K562 (cell line): ENCODE results near the gene CIAO2B. TPM values are rescaled to one million over a fixed set of nuclear protein-coding genes. Genes with fewer than 3 reads are reported as not detected.

Experiments used
- ATAC-seq: fragments of 200-7000 bp; cut with Tn5 transposase; 3 replicates; pipeline ENCODE4 v1.9.1; 2020; ENCODE audit warnings: moderate library complexity
- BruUV-seq: library from RNA; stranded (reverse); fragments of 400-500 nt; replicated peaks from 2 replicates; lab custom pipeline; 2021; lab: Mats Ljungman, UMichigan
- CTCF ChIA-PET: fragments of 300-600 bp; formaldehyde crosslinking; extraction: SDS; loops from one replicate; lab custom pipeline; 2021; ENCODE audit warnings: low intra/inter-chr PET ratio; lab: Yijun Ruan, JAX
- POLR2A ChIA-PET: fragments of 300-600, 350-650 bp; sonication (Branson Sonifier 250); formaldehyde crosslinking; extraction: SDS; loops from one replicate; lab custom pipeline; 2021; ENCODE audit warnings: antibody characterized with exemption, inconsistent platforms; lab: Yijun Ruan, JAX
- DNase-seq, 4 experiments: peaks; one replicate each; pipeline versions ENCODE4 v3.0.0 to v3.0.0-alpha.2; 2011 to 2018; ENCODE audit warnings: low spot score in 3 of 4, mixed read lengths in 3 of 4; ENCODE audit errors: extremely low read depth in 1 of 4
- FAIRE-seq: peaks from 2 replicates; lab custom pipeline; 2011; peaks lifted over from hg19 to GRCh38; lab: Jason Lieb, UNC
- H2AFZ ChIP-seq: 2 replicates; pipeline ENCODE4 v1.6.0; 2011; ENCODE audit warnings: low read depth, low read length, control low read depth, inconsistent platforms
- H3K27ac ChIP-seq: fragments of 200-600 bp; 3 replicates; pipeline ENCODE4 v1.8.0; 2011; ENCODE audit warnings: low read depth, mild to moderate bottlenecking, control low read depth, inconsistent platforms, low read length, moderate library complexity, mixed read lengths; ENCODE audit errors: extremely low read depth
- H3K27me3 ChIP-seq, 2 experiments: fragments of 300-600 bp in 1 of 2; 2 replicates in 1 of 2; 3 replicates in 1 of 2; pipeline versions ENCODE4 v1.6.0 to v1.8.0; 2011; ENCODE audit warnings: inconsistent platforms in 2 of 2, low read length in 2 of 2, mild to moderate bottlenecking in 1 of 2, mixed read lengths in 1 of 2, moderate library complexity in 1 of 2; ENCODE audit not compliant: control insufficient read depth in 2 of 2, insufficient read depth in 2 of 2
- H3K36me3 ChIP-seq: fragments of 300-600 bp; 3 replicates; pipeline ENCODE4 v1.8.0; 2011; ENCODE audit warnings: mild to moderate bottlenecking, low read length, inconsistent platforms; ENCODE audit not compliant: control insufficient read depth, insufficient read depth
- H3K4me1 ChIP-seq, 2 experiments: fragments of 200-600 bp in 1 of 2; replicated peaks in 1 of 2; 2 replicates in 1 of 2; 3 replicates in 1 of 2; pipeline versions ENCODE4 v1.5.1 to v1.8.0; 2011; ENCODE audit warnings: inconsistent platforms in 2 of 2, low read length in 2 of 2, mild to moderate bottlenecking in 1 of 2, mixed read lengths in 1 of 2, moderate library complexity in 1 of 2; ENCODE audit not compliant: control insufficient read depth in 2 of 2, insufficient read depth in 2 of 2
- H3K4me2 ChIP-seq: 2 replicates; pipeline ENCODE4 v1.6.1; 2011; ENCODE audit warnings: low read length, control low read depth, inconsistent platforms, mixed read lengths; ENCODE audit not compliant: insufficient read depth
- H3K4me3 ChIP-seq: fragments of 200-600 bp; sonication (generic), shearing (Covaris generic); 2 replicates; pipeline ENCODE4 v1.5.1; 2016; ENCODE audit warnings: control low read depth, inconsistent platforms
- H3K79me2 ChIP-seq: fragments of 200-600 bp; 3 replicates; pipeline ENCODE4 v1.8.0; 2011; ENCODE audit warnings: low read length, inconsistent platforms; ENCODE audit not compliant: control insufficient read depth, insufficient read depth
- H3K9ac ChIP-seq, 2 experiments: 2 replicates each; pipeline versions ENCODE4 v1.6.0 to v1.6.1; 2011; ENCODE audit warnings: low read depth in 2 of 2, low read length in 2 of 2, control low read depth in 1 of 2, inconsistent platforms in 1 of 2, mild to moderate bottlenecking in 1 of 2, mixed read lengths in 1 of 2; ENCODE audit not compliant: insufficient read depth in 1 of 2
- H3K9me1 ChIP-seq: one replicate; pipeline ENCODE4 v1.6.0; 2011; ENCODE audit warnings: inconsistent platforms, mild to moderate bottlenecking, low read length, moderate library complexity; ENCODE audit not compliant: control insufficient read depth, insufficient read depth
- H3K9me3 ChIP-seq: replicated peaks from 2 replicates; pipeline ENCODE4 v1.5.1; 2011; ENCODE audit warnings: low read depth, low read length, inconsistent platforms; ENCODE audit not compliant: control insufficient read depth, insufficient read depth
- H4K20me1 ChIP-seq: replicated peaks from 2 replicates; pipeline ENCODE4 v1.6.1; 2011; ENCODE audit warnings: low read length, inconsistent platforms, mixed read lengths; ENCODE audit not compliant: control insufficient read depth, insufficient read depth
- DACH1 ChIP-seq: fragments of 450-650 bp; IDR thresholded peaks from 2 replicates; pipeline ENCODE4 v1.6.1; 2018; ENCODE audit not compliant: partially characterized antibody
- ILF3 ChIP-seq: fragments of 450-650 bp; IDR thresholded peaks from 2 replicates; pipeline ENCODE4 v1.6.1; 2018; ENCODE audit warnings: antibody characterized with exemption, mild to moderate bottlenecking, moderate library complexity, borderline replicate concordance
- NCOA4 ChIP-seq: fragments of 450-650 bp; IDR thresholded peaks from 2 replicates; pipeline ENCODE4 v1.6.1; 2018; ENCODE audit warnings: mild to moderate bottlenecking; ENCODE audit not compliant: partially characterized antibody
- RNF2 ChIP-seq: sonication (generic); IDR thresholded peaks from 2 replicates; pipeline ENCODE4 v1.6.1; 2016
- ZBTB40 ChIP-seq, 2 experiments: fragments of 450-650 bp in 1 of 2; sonication (generic) in 1 of 2; formaldehyde crosslinking in 1 of 2; IDR thresholded peaks; 2 replicates each; pipeline versions ENCODE4 v1.7.1 to v1.9.0; 2016 to 2022; ENCODE audit warnings: inconsistent platforms in 1 of 2, mild to moderate bottlenecking in 1 of 2, missing genetic modification reagents in 1 of 2
- ZNF121 ChIP-seq: sonication (generic); formaldehyde crosslinking; conservative IDR thresholded peaks from 2 replicates; pipeline ENCODE4 v1.8.0; 2022; ENCODE audit warnings: missing genetic modification reagents
- ZNF444 ChIP-seq: fragments of 250-450 bp; sonication (Bioruptor Pico); IDR thresholded peaks from 2 replicates; pipeline ENCODE4 v1.4.0; 2020; ENCODE audit warnings: mild to moderate bottlenecking, moderate library complexity
- WGBS: fragments of 100-300 bp; shearing (Covaris generic); methylation state at CpG from one replicate; pipeline ENCODE4 v1.1.6; 2016; ENCODE audit warnings: low coverage, mixed read lengths; ENCODE audit not compliant: insufficient coverage; ENCODE audit errors: missing lambda C conversion rate; 5-methylcytosine and 5-hydroxymethylcytosine counted together
- in situ Hi-C: fragments of 300-500 bp; cut with MboI; formaldehyde crosslinking; loops from 4 replicates; pipeline ENCODE4 v1.15.0; 2018; ENCODE audit warnings: inconsistent platforms, mixed read lengths
- intact Hi-C: fragments of 100-400 bp; cut with micrococcal nuclease; formaldehyde crosslinking; loops from 2 replicates; pipeline ENCODE4 v1.14.2; 2022
- polyA plus RNA-seq, 8 experiments: library from polyadenylated mRNA; depleted of rRNA in 4 of 8; stranded (reverse) in 5 of 8; unstranded in 3 of 8; fragments of >200 nt; fragmentation: Nextera tagmentation in 2 of 8; fragmentation: Illumina TruSeq in 1 of 8; extraction: Ambion mirVana in 2 of 8; extraction: Trizol in 1 of 8; gene quantifications; 2 replicates each; pipeline versions ENCODE4 v1.2.1 to v1.2.3, GENCODE V29; 2011 to 2014; ENCODE audit warnings: inconsistent platforms in 1 of 8, missing spikeins in 1 of 8
- total RNA-seq, 7 experiments: library from RNA; depleted of rRNA in 6 of 7; stranded (reverse); fragments of >200 nt in 6 of 7; fragmentation: Illumina TruSeq in 2 of 7; extraction: Trizol in 2 of 7; gene quantifications; 2 replicates each; pipeline versions ENCODE4 v1.2.1 to v1.2.3, GENCODE V29; 2011 to 2021; ENCODE audit warnings: low replicate concordance in 1 of 7

CIAO2B gene
- total and polyA plus RNA-seq, 9 of the 15 experiments (the other 6 are each of a cell fraction or from before 2014, with no cell fraction given): 86.8 to 182 (median 113) TPM

GRCh38 chr16:66917741-66918140 is 16.5 kb downstream of the CIAO2B start:
- in situ Hi-C loops: no loop called here
- Histone ChIP-seq H3K36me3 (no peaks in the 10 kb centered on the region), H3K4me2 (no peak overlapping the region), H4K20me1 (no peaks in the 10 kb centered on the region; the same call in 1 of the 2 replicates), H3K9ac (peak overlapping the region in 1 of 2 experiments; percentile 48; a peak in 1 of 4 replicates), H3K27me3 (peaks cover 15 to 62% of the 10 kb centered on the region in 2 experiments; a peak in 4 of 5 replicates), H3K79me2 (no peaks in the 10 kb centered on the region), H3K9me1 (no peaks in the 10 kb centered on the region), H3K9me3 (no peaks in the 10 kb centered on the region), H2AFZ (no peak overlapping the region), H3K4me1 (peaks cover 0 to 15% of the 10 kb centered on the region in 2 experiments; a peak in 2 of 5 replicates), H3K27ac (no peak overlapping the region), H3K4me3 (no peak overlapping the region)
- BruUV-seq: no TSS peak
- ChIA-PET POLR2A (interaction anchor here (0.8 to 2.4 kb wide), 4 partner anchors 12 to 17 kb away, joined by 3 to 9 read pairs (median 4); no protein-coding TSS in a partner anchor), CTCF (no interaction called here)
- no peak for TF ChIP-seq NCOA4
- no peak for TF ChIP-seq RNF2
- no peak for TF ChIP-seq ZNF444 (CRISPR knock-in tag)
- TF ChIP-seq ILF3: no peak
- TF ChIP-seq ZBTB40 (IDR thresholded peaks at IDR 0.05): no peak
- TF ChIP-seq ZBTB40 (CRISPR knock-in tag; IDR thresholded peaks at IDR 0.05): no peak
- TF ChIP-seq DACH1: no peak
- TF ChIP-seq ZNF121: no peak
- intact Hi-C loops: no loop called here
- no peak for FAIRE-seq
- 14% methylated on average over 9 of the region's 9 CpGs for WGBS
- no peak for ATAC-seq
- DNase-seq: no peak
